ENCODE measurements around the gene WDR36. TPM values are rescaled to one million over a fixed set of nuclear protein-coding genes. Genes with fewer than 3 reads are reported as not detected.

Gene WDR36
- total RNA-seq, 4 donors from 2014 or later = 18.7 to 30.7 (median 25.0) TPM

DNA sequence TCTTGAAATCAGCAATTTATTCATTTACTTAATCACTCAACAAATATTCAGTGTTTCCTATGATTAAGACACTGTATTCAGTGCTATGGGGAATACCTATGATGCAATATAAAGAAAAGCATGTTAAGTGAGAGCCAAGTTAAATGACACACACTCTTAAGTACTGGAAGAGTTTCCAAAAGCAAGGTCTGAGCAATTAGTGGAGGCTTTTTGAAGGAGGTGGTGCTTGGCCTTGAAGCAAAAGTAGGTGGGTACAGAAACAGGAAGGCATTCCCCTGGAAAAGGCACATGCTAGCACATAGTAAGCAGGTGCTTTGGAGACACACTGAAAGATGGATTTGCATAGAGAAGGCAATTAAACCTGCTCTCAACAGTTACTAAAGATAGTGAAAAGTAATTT lies 16.6 kb upstream of the WDR36 start:
- H3K4me1 ChIP-seq = peaks cover 0 to 40% (median 0%) of the 10 kb centered on the region in 3 donors
- no peak overlapping the region for H3K27ac ChIP-seq
- peak; percentile 74 for TF ChIP-seq POLR2AphosphoS5 (IDR thresholded peaks at IDR 0.05)
- TF ChIP-seq EP300 (IDR thresholded peaks at IDR 0.05) = no peak
- peaks cover 0 to 3% of the 10 kb centered on the region in 2 donors for H3K36me3 ChIP-seq
- H3K27me3 ChIP-seq = no peaks in the 10 kb centered on the region
- peak; percentile 73 for ATAC-seq
- H3K9me3 ChIP-seq = no peaks in the 10 kb centered on the region
- no peak overlapping the region for H3K4me3 ChIP-seq

DNA sequence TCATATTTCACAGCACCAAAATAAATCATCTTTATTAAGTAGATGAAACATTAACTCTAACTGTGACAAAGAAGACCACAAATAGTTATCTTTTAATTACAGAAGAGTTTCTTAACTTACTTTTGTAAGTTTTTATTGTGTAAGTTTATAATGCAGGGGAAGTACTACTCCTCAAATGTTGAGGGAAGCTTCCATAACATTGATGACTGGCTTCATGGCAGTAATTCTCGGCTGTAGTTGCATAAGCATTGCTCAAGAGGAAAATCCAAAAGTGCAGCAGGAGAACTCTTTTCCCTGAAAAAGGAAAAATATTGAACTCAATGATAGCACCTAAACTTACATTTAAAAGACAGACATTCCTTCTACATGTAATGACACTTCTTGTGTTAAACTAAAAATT lies 16.1 kb upstream of the WDR36 start:
- peaks cover 0 to 3% of the 10 kb centered on the region in 2 donors for H3K36me3 ChIP-seq
- H3K4me3 ChIP-seq = no peak overlapping the region
- peaks cover 0 to 34% (median 0%) of the 10 kb centered on the region in 3 donors for H3K4me1 ChIP-seq
- WGBS, 2 donors (ENCODE audit: low coverage in 1 of 2) = 17 to 50% methylated on average over 1 of the region's 1 CpG
- H3K27ac ChIP-seq = no peak overlapping the region
- no peak for ATAC-seq
- H3K27me3 ChIP-seq = no peaks in the 10 kb centered on the region
- no peak for TF ChIP-seq POLR2A (IDR thresholded peaks at IDR 0.05)
- TF ChIP-seq POLR2AphosphoS5 (IDR thresholded peaks at IDR 0.05) = no peak
- TF ChIP-seq, protein P1, sequence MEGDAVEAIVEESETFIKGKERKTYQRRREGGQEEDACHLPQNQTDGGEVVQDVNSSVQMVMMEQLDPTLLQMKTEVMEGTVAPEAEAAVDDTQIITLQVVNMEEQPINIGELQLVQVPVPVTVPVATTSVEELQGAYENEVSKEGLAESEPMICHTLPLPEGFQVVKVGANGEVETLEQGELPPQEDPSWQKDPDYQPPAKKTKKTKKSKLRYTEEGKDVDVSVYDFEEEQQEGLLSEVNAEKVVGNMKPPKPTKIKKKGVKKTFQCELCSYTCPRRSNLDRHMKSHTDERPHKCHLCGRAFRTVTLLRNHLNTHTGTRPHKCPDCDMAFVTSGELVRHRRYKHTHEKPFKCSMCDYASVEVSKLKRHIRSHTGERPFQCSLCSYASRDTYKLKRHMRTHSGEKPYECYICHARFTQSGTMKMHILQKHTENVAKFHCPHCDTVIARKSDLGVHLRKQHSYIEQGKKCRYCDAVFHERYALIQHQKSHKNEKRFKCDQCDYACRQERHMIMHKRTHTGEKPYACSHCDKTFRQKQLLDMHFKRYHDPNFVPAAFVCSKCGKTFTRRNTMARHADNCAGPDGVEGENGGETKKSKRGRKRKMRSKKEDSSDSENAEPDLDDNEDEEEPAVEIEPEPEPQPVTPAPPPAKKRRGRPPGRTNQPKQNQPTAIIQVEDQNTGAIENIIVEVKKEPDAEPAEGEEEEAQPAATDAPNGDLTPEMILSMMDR (IDR thresholded peaks at IDR 0.05) = no peak
- H3K9me3 ChIP-seq = no peaks in the 10 kb centered on the region

DNA sequence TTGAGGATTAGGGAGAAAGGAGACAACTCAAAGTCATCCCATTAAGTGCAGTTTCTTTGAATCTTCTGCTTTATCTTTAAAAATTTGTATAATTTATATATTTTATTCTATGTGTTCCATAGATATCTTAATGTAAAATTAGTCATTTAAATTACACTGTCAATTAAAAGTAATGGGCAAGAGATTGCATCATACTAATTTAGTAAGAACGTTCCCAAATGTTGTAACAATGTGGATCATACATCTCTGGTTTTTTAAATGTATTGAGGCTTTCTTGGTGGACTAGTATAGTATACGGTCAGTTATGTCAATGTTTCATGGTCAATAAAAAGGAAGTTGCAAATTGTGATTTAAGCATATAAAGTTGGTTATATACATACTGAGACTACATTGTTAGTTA lies 14.5 kb upstream of the WDR36 start:
- no peaks in the 10 kb centered on the region for H3K9me3 ChIP-seq
- no peak for TF ChIP-seq EP300 (IDR thresholded peaks at IDR 0.05)
- no peaks in the 10 kb centered on the region for H3K27me3 ChIP-seq
- H3K4me3 ChIP-seq = no peak overlapping the region
- no peak overlapping the region for H3K27ac ChIP-seq
- H3K36me3 ChIP-seq = peaks cover 0 to 3% of the 10 kb centered on the region in 2 donors
- no peak for ATAC-seq
- WGBS, 2 donors (ENCODE audit: low coverage in 1 of 2) = 76 to 81% methylated on average over 2 of the region's 2 CpGs
- peaks cover 0 to 28% (median 0%) of the 10 kb centered on the region in 3 donors for H3K4me1 ChIP-seq

DNA sequence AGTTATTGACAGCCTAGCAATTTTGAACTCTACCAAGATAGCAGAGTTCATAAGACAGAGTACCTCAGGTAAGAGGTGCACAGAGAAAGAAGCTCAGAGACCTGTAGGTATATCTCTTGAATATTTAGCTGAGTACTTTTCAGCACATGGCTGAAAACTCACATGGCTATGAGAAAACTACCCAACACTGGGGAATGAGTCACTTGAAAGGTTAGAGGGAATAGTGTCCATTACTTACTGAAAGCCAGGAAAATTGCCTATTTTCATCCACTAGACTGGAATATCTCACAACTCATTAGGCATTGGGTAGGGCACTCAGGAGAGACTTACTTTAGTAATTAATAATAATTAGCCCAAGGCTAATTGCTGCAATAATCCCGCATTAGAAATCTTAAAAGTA lies 12.3 kb upstream of the WDR36 start:
- peaks cover 0 to 3% of the 10 kb centered on the region in 2 donors for H3K36me3 ChIP-seq
- H3K9me3 ChIP-seq = no peaks in the 10 kb centered on the region
- no peak overlapping the region for H3K4me3 ChIP-seq
- H3K27ac ChIP-seq = no peak overlapping the region
- H3K27me3 ChIP-seq = no peaks in the 10 kb centered on the region
- WGBS, 2 donors (ENCODE audit: low coverage in 1 of 2) = 71 to 100% methylated on average over 1 of the region's 1 CpG
- TF ChIP-seq, protein P1 (IDR thresholded peaks at IDR 0.05) = no peak
- TF ChIP-seq POLR2A (IDR thresholded peaks at IDR 0.05) (no peak), EP300 (IDR thresholded peaks at IDR 0.05) (no peak), POLR2AphosphoS5 (IDR thresholded peaks at IDR 0.05) (no peak)
- ATAC-seq = no peak
- peaks cover 0 to 11% (median 0%) of the 10 kb centered on the region in 3 donors for H3K4me1 ChIP-seq

DNA sequence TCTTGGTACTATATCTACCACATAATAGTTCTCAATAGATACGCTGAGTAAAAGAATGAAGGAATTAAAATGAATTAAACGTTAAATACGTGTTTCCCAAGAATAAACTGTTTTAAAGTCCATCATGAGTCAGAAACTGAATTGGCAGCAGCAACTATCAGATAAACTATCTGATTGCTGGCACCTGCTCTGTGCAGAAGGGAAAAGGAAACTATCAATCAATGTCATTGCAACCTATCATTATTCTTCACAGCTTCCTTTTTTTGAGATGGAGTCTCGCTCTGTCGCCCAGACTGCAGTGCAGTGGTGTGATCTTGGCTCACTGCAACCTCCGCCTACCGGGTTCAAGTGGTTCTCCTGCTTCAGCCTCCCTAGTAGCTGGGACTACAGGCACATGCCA lies 8.8 kb upstream of the WDR36 start:
- no peak for TF ChIP-seq EP300 (IDR thresholded peaks at IDR 0.05)
- TF ChIP-seq POLR2AphosphoS5 (IDR thresholded peaks at IDR 0.05) = no peak
- no peak for TF ChIP-seq POLR2A (IDR thresholded peaks at IDR 0.05)
- TF ChIP-seq, protein P1 (IDR thresholded peaks at IDR 0.05) = no peak
- no peak overlapping the region for H3K27ac ChIP-seq
- WGBS, 2 donors (ENCODE audit: low coverage in 1 of 2) = 75 to 81% methylated on average over 7 of the region's 7 CpGs
- H3K36me3 ChIP-seq = no peaks in the 10 kb centered on the region
- no peaks in the 10 kb centered on the region for H3K4me1 ChIP-seq
- no peaks in the 10 kb centered on the region for H3K9me3 ChIP-seq
- H3K27me3 ChIP-seq = no peaks in the 10 kb centered on the region
- H3K4me3 ChIP-seq = no peak overlapping the region
- no peak for ATAC-seq

DNA sequence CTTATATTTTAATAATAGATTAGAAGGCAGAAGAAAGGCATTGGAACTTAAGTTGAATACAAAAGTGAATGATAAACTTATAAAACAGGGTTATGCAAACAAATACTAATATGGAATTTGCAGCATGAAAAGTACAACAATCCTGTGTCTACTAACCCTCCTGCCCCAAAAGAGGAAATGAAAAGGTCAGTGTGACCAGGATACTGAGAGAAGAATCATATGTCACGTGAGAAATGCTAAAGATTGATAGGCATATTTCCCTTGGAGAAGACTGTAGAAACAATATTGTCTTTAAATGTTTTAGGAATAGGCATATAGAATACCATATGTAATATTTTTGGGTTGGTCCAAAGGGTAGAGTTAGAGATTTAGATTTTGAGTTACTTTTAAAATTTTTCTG lies 3.8 kb downstream of the WDR36 start:
- Histone ChIP-seq H3K9me3 (no peaks in the 10 kb centered on the region), H3K4me1 (peaks cover 7 to 39% (median 21%) of the 10 kb centered on the region in 3 donors), H3K36me3 (peaks cover 0 to 57% of the 10 kb centered on the region in 2 donors), H3K4me3 (no peak overlapping the region), H3K27ac (no peak overlapping the region), H3K27me3 (no peaks in the 10 kb centered on the region)
- TF ChIP-seq POLR2AphosphoS5 (IDR thresholded peaks at IDR 0.05) (no peak), POLR2A (IDR thresholded peaks at IDR 0.05) (no peak), EP300 (IDR thresholded peaks at IDR 0.05) (no peak)
- TF ChIP-seq, protein P1 (IDR thresholded peaks at IDR 0.05) = no peak
- no peak for ATAC-seq
- WGBS, 2 donors (ENCODE audit: low coverage in 1 of 2) = 76 to 85% methylated on average over 1 of the region's 1 CpG

Measured in gastroesophageal sphincter (tissue), 4 donors.